HK-2 (cell line): ENCODE measurements around the gene DNASE1L2.

ENCODE experiments used
- DNase-seq: peaks from one replicate; pipeline ENCODE4 v3.0.0-alpha.2; 2018; ENCODE audit not compliant: unreplicated experiment

Gene DNASE1L2

GRCh38 chr16:2270070-2270462, 33.8 kb downstream of the DNASE1L2 start:
- DNase-seq, result no peak

GRCh38 chr16:2270588-2271470, 34.6 kb downstream of the DNASE1L2 start:
- no peak for DNase-seq

GRCh38 chr16:2271848-2272461, 35.7 kb downstream of the DNASE1L2 start:
- DNase-seq, result no peak

GRCh38 chr16:2273484-2273883, 37.2 kb downstream of the DNASE1L2 start:
- no peak for DNase-seq

- no peak for DNase-seq
These were observed 37.7 kb downstream of the DNASE1L2 start for GRCh38 chr16:2273931-2274330.

- DNase-seq, result no peak
These were observed 39.5 kb downstream of the DNASE1L2 start for GRCh38 chr16:2275476-2276367.

GRCh38 chr16:2276368-2277195, 40.3 kb downstream of the DNASE1L2 start:
- no peak for DNase-seq

- DNase-seq, result no peak
These were observed 41.4 kb downstream of the DNASE1L2 start for GRCh38 chr16:2277466-2278271.

- no peak for DNase-seq
These were observed 42.0 kb downstream of the DNASE1L2 start for GRCh38 chr16:2278272-2278608.

- no peak for DNase-seq
These were observed 42.9 kb downstream of the DNASE1L2 start for GRCh38 chr16:2278956-2279800.

- no peak for DNase-seq
These were observed 44.2 kb downstream of the DNASE1L2 start for GRCh38 chr16:2280461-2280860.

- DNase-seq, result no peak
These were observed 44.8 kb downstream of the DNASE1L2 start for GRCh38 chr16:2280981-2281542.

GRCh38 chr16:2282262-2282661, 46.0 kb downstream of the DNASE1L2 start:
- DNase-seq, result no peak

- DNase-seq, result no peak
These were observed 46.8 kb downstream of the DNASE1L2 start for GRCh38 chr16:2282866-2283555.

GRCh38 chr16:2284001-2284770, 47.9 kb downstream of the DNASE1L2 start:
- no peak for DNase-seq

- no peak for DNase-seq
These were observed 48.7 kb downstream of the DNASE1L2 start for GRCh38 chr16:2284797-2285576.

- no peak for DNase-seq
These were observed 49.5 kb downstream of the DNASE1L2 start for GRCh38 chr16:2285731-2286191.
